ENCODE data around the gene ITGB3.

GRCh38 chr17:47301831-47302230 lies 48.2 kb downstream of the ITGB3 start:
- TF ChIP-seq CTCF (IDR thresholded peaks at IDR 0.05; ENCODE audit: low read depth, low read length, poor library complexity, severe bottlenecking) = no peak
- no peak for TF ChIP-seq EZH2phosphoT487 (IDR thresholded peaks at IDR 0.05; ENCODE audit: borderline replicate concordance, low read length)

All from DOHH2 (cell line).